IMR-90 (cell line): ENCODE results near the gene RIOX2. TPM values are rescaled to one million over a fixed set of nuclear protein-coding genes. Genes with fewer than 3 reads are reported as not detected.

Experiments used
- ATAC-seq: fragments of 200-7000 bp; cut with Tn5 transposase; 2 replicates; pipeline ENCODE4 v1.9.1; 2020; ENCODE audit warnings: low read depth, mild to moderate bottlenecking, moderate library complexity
- BruUV-seq: library from RNA; stranded (reverse); fragments of 400-500 nt; replicated peaks from 2 replicates; lab custom pipeline; 2021; lab: Mats Ljungman, UMichigan
- CTCF ChIA-PET: fragments of 300-600 bp; formaldehyde crosslinking; extraction: SDS; loops from one replicate; lab custom pipeline; 2021; ENCODE audit warnings: antibody characterized with exemption; lab: Yijun Ruan, JAX
- POLR2A ChIA-PET: fragments of 300-600 bp; sonication (Branson Sonifier 250); formaldehyde crosslinking; loops from one replicate; lab custom pipeline; 2022; ENCODE audit warnings: antibody characterized with exemption; ENCODE audit not compliant: unreplicated experiment; lab: Charles Lee
- DNase-seq: peaks from one replicate; pipeline ENCODE4 v3.0.0; 2013
- H2AFZ ChIP-seq: replicated peaks from 2 replicates; pipeline ENCODE3; 2013; ENCODE audit warnings: low read length, mild to moderate bottlenecking; ENCODE audit not compliant: poor library complexity
- H2AK5ac ChIP-seq: 2 replicates; pipeline ENCODE4 v1.6.1; 2013; ENCODE audit warnings: low read depth, low read length, inconsistent platforms
- H2AK9ac ChIP-seq: replicated peaks from 2 replicates; pipeline ENCODE3; 2013; ENCODE audit warnings: mild to moderate bottlenecking, low read depth, low read length, moderate library complexity; ENCODE audit not compliant: poor library complexity
- H2BK120ac ChIP-seq: 2 replicates; pipeline ENCODE4 v1.6.1; 2013; ENCODE audit warnings: low read depth, low read length, inconsistent platforms
- H2BK15ac ChIP-seq: 3 replicates; pipeline ENCODE4 v1.6.1; 2013; ENCODE audit warnings: low read depth, low read length, inconsistent platforms
- H2BK20ac ChIP-seq: 2 replicates; pipeline ENCODE4 v1.6.1; 2013; ENCODE audit warnings: low read depth, mild to moderate bottlenecking, inconsistent platforms, low read length, moderate library complexity
- H2BK5ac ChIP-seq: 2 replicates; pipeline ENCODE4 v1.6.1; 2013; ENCODE audit warnings: mild to moderate bottlenecking, low read depth, low read length, inconsistent platforms; ENCODE audit not compliant: poor library complexity, severe bottlenecking
- H3K14ac ChIP-seq: replicated peaks from 2 replicates; pipeline ENCODE4 v1.6.1; 2013; ENCODE audit warnings: low read depth, low read length, inconsistent platforms
- H3K18ac ChIP-seq: 2 replicates; pipeline ENCODE4 v1.6.1; 2013; ENCODE audit warnings: low read depth, low read length, control low read depth
- H3K23ac ChIP-seq: 2 replicates; pipeline ENCODE4 v1.6.1; 2013; ENCODE audit warnings: low read depth, low read length, inconsistent platforms
- H3K27ac ChIP-seq: 2 replicates; pipeline ENCODE4 v1.5.1; 2013; ENCODE audit warnings: mild to moderate bottlenecking, control low read depth, low read length; ENCODE audit not compliant: insufficient read depth
- H3K27me3 ChIP-seq: 2 replicates; pipeline ENCODE4 v1.6.1; 2013; ENCODE audit warnings: low read length; ENCODE audit not compliant: control insufficient read depth, insufficient read depth
- H3K36me3 ChIP-seq: 2 replicates; pipeline ENCODE4 v1.6.1; 2013; ENCODE audit warnings: low read length, mixed read lengths; ENCODE audit not compliant: control insufficient read depth, insufficient read depth
- H3K4ac ChIP-seq: 2 replicates; pipeline ENCODE4 v1.6.1; 2013; ENCODE audit warnings: low read depth, low read length, inconsistent platforms
- H3K4me1 ChIP-seq: 2 replicates; pipeline ENCODE4 v1.6.1; 2013; ENCODE audit warnings: low read length, mixed read lengths; ENCODE audit not compliant: control insufficient read depth, insufficient read depth
- H3K4me2 ChIP-seq: 2 replicates; pipeline ENCODE4 v1.6.1; 2013; ENCODE audit warnings: low read depth, mild to moderate bottlenecking, control low read depth, low read length, moderate library complexity
- H3K4me3 ChIP-seq: 2 replicates; pipeline ENCODE4 v1.5.1; 2013; ENCODE audit warnings: low read depth, mild to moderate bottlenecking, control low read depth, low read length, moderate library complexity; ENCODE audit not compliant: insufficient read depth
- H3K56ac ChIP-seq: 2 replicates; pipeline ENCODE4 v1.6.1; 2013; ENCODE audit warnings: low read length, inconsistent platforms; ENCODE audit not compliant: insufficient read depth; ENCODE audit errors: extremely low read depth
- H3K79me1 ChIP-seq, 2 experiments: 2 replicates each; pipeline ENCODE4 v1.6.1; 2013; ENCODE audit warnings: low read length in 2 of 2, inconsistent platforms in 1 of 2, low read depth in 1 of 2
- H3K9ac ChIP-seq: 2 replicates; pipeline ENCODE4 v1.6.1; 2013; ENCODE audit warnings: low read depth, low read length, control low read depth
- H3K9me1 ChIP-seq: 2 replicates; pipeline ENCODE4 v1.6.1; 2013; ENCODE audit warnings: low read length, inconsistent platforms; ENCODE audit not compliant: insufficient read depth
- H3K9me3 ChIP-seq: 2 replicates; pipeline ENCODE4 v1.6.1; 2013; ENCODE audit warnings: low read length; ENCODE audit not compliant: control insufficient read depth, insufficient read depth
- H4K20me1 ChIP-seq: 2 replicates; pipeline ENCODE4 v1.6.1; 2013; ENCODE audit warnings: low read length, inconsistent platforms; ENCODE audit not compliant: insufficient read depth
- H4K5ac ChIP-seq: 2 replicates; pipeline ENCODE4 v1.6.1; 2013; ENCODE audit warnings: mild to moderate bottlenecking, low read depth, low read length, control low read depth
- H4K8ac ChIP-seq, 2 experiments: 2 replicates each; pipeline ENCODE4 v1.6.1; 2013; ENCODE audit warnings: low read depth in 2 of 2, low read length in 2 of 2, control low read depth in 1 of 2, inconsistent platforms in 1 of 2
- H4K91ac ChIP-seq: 2 replicates; pipeline ENCODE4 v1.6.1; 2013; ENCODE audit warnings: low read depth, low read length, inconsistent platforms; ENCODE audit not compliant: insufficient read depth
- CTCF ChIP-seq: conservative IDR thresholded peaks from 2 replicates; pipeline ENCODE4 v1.5.1; 2012; ENCODE audit warnings: mild to moderate bottlenecking, low read depth, low read length, improper control_type of control experiment
- NFE2L2 ChIP-seq: fragments of 150-350 bp; IDR thresholded peaks from 2 replicates; pipeline ENCODE4 v1.6.1; 2016; ENCODE audit warnings: low read depth, mild to moderate bottlenecking, low read length
- WGBS, 2 experiments: methylation state at CpG; one replicate each; pipeline versions ENCODE4 v1.1.5 to v1.1.7; 2013; ENCODE audit warnings: missing lambda C conversion rate in 2 of 2; ENCODE audit not compliant: insufficient read length in 1 of 2; ENCODE audit errors: extremely low coverage in 2 of 2; 5-methylcytosine and 5-hydroxymethylcytosine counted together
- dilution Hi-C: fragments of 300-500 bp; cut with HindIII; formaldehyde crosslinking; loops from one replicate; pipeline ENCODE4 v1.14.3; 2018; ENCODE audit warnings: low sequenced_read_pairs; ENCODE audit not compliant: unreplicated experiment
- in situ Hi-C: fragments of 300-500 bp; cut with MboI; formaldehyde crosslinking; loops from 3 replicates; pipeline ENCODE4 v1.14.3; 2019; ENCODE audit warnings: low sequenced_read_pairs, inconsistent platforms, mixed read lengths
- intact Hi-C: fragments of 100-400 bp; cut with micrococcal nuclease; formaldehyde crosslinking; loops from 2 replicates; pipeline ENCODE4 v1.10.0; 2022
- polyA plus RNA-seq, 3 experiments: library from polyadenylated mRNA; depleted of rRNA; stranded (reverse); fragments of >200 nt; gene quantifications; 2 replicates each; pipeline ENCODE4 v1.2.3, GENCODE V29; 2012; ENCODE audit warnings: low replicate concordance in 1 of 3
- total RNA-seq: library from RNA; depleted of rRNA; stranded (reverse); fragments of >200 nt; gene quantifications from 2 replicates; pipeline ENCODE4 v1.2.3, GENCODE V29; 2012

The RIOX2 gene
- total and polyA plus RNA-seq, 2 of the 4 experiments (the other 2 are of a cell fraction): 17.2 to 26.7 TPM

- Histone ChIP-seq H3K18ac (no peak overlapping the region), H3K27me3 (peaks cover 4% of the 10 kb centered on the region), H2BK20ac (no peak overlapping the region), H2AK5ac (no peak overlapping the region), H4K5ac (no peak overlapping the region), H3K23ac (no peak overlapping the region), H3K4me3 (no peak overlapping the region), H3K9ac (no peak overlapping the region), H2BK5ac (no peak overlapping the region), H2AFZ (no peak overlapping the region), H4K91ac (no peak overlapping the region), H4K20me1 (no peaks in the 10 kb centered on the region), H3K14ac (no peak overlapping the region), H2AK9ac (no peak overlapping the region), H3K4me2 (no peak overlapping the region), H3K4ac (no peak overlapping the region), H2BK120ac (no peak overlapping the region), H4K8ac (no peak overlapping the region), H3K9me1 (0 out of 2 replicates have a peak, but pooled peaks cover 2% of the 10 kb centered on the region), H3K4me1 (peaks cover 5% of the 10 kb centered on the region; the same call in 1 of the 2 replicates), H2BK15ac (no peak overlapping the region), H3K36me3 (no peaks in the 10 kb centered on the region), H3K56ac (no peak overlapping the region), H3K9me3 (no peaks in the 10 kb centered on the region), H3K79me1 (peaks cover 12 to 13% of the 10 kb centered on the region in 2 experiments), H3K27ac (no peak overlapping the region)
- dilution Hi-C loops (no loop called here), in situ Hi-C loops (no loop called here), intact Hi-C loops (no loop called here)
- ChIA-PET CTCF (no interaction called here), POLR2A (no interaction called here)
- ATAC-seq (no peak), DNase-seq (no peak)
- WGBS, 2 experiments: no CpG with 5 or more reads among the region's 1 CpG
- TF ChIP-seq NFE2L2 (no peak), CTCF (peak; percentile 22; the same call in 1 of the 2 replicates)
- BruUV-seq: no TSS peak
Measured at GRCh38 chr3:97975466-97975865, 3.2 kb upstream of the RIOX2 start.
